ENCODE results near the gene HID1. TPM values are rescaled to one million over a fixed set of nuclear protein-coding genes. Genes with fewer than 3 reads are reported as not detected.

HID1 gene
- total RNA-seq = 0.08 and 0.16 TPM in 2 replicates

DNA sequence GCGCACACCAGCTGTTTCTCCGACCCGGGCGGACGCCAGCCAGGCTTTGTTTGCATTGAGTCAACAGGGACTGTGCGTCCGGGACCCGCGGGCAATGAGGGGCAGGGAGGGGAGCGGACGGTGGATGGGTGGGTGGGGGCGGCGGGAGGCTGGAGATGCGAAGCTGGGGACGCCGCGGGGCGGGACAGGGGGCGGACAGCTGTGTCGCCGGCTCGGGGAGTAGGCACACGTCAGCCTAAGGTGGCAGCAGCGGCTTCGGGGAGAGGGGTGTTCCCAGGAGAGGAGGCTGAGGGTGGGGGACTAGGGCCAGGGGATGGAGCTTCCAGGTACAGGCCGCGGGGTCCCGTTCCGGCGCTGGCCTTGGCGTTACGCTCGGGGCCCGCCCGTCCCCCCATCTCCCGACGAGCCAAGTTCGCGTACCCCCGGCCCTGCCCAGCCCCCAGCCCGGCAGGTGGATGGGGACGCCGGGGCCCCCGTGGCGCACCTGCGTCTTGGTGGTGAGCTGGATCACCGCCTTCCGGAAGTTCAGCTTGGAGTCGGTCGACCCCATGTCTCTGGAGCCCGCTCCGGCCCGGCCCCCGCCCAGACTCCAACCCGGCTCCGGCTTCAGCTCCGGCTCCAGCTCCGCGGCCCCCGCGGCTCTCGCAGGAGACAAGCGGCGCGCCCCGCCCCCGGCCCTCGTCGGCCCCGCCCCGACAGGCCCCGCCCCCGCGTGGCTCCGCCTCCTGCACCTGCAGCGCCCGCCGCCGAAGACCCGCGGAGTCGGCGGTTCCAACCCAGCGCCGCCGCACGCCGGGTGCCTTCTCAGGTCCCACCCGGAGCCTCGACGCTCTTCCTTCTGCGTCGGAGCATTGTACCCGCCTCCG, at the start of gene HID1:
TSS of gene HID1 (minus strand) at position 653 of the 866 bp plus-strand sequence. CDS start at position 550, 103 bp downstream.

DNA sequence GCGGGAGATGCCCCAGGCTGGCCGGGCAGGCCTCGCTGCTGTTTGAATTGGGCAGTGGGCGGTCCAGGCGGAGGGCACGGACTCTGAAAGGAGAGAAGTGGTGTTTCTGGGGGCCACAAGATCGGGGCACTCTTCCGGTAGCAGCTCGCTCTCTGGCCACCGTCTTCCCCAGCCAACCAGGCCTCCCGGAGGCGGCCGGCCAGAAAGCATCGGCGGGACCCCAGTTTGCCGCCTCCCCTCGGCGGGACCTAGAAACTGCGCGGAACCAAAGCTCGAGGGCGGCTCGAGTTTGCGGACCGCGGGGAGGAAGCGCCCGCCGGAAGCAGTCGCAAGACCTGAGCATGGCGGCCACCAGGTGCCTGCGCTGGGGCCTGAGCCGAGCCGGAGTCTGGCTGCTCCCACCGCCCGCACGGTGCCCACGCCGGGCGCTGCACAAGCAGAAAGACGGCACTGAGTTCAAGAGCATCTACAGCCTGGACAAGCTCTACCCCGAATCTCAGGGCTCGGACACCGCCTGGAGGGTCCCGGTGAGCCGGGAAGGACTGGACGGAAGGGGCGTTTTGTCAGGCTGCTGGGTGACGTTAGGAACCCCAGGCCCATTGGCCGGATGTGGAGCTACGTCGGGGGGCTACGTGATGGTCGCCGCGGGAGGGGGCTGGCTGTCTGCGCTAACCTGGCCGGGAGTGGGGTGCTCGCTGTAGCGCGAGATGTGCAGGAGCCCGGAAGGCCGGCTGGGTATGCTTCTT, 40.0 kb upstream of the HID1 start, which contains the start of gene MRPL58:
TSS of gene MRPL58 (plus strand) at position 325 of the 746 bp plus-strand sequence. CDS start at position 342, 17 bp downstream.

GRCh38 chr17:74987418-74987908, 14.9 kb upstream of the HID1 start, which contains the start of gene CDR2L:
CDR2L (plus strand) TSS chr17:74987632; CDS start chr17:74988044, 412 bp downstream.

DNA sequence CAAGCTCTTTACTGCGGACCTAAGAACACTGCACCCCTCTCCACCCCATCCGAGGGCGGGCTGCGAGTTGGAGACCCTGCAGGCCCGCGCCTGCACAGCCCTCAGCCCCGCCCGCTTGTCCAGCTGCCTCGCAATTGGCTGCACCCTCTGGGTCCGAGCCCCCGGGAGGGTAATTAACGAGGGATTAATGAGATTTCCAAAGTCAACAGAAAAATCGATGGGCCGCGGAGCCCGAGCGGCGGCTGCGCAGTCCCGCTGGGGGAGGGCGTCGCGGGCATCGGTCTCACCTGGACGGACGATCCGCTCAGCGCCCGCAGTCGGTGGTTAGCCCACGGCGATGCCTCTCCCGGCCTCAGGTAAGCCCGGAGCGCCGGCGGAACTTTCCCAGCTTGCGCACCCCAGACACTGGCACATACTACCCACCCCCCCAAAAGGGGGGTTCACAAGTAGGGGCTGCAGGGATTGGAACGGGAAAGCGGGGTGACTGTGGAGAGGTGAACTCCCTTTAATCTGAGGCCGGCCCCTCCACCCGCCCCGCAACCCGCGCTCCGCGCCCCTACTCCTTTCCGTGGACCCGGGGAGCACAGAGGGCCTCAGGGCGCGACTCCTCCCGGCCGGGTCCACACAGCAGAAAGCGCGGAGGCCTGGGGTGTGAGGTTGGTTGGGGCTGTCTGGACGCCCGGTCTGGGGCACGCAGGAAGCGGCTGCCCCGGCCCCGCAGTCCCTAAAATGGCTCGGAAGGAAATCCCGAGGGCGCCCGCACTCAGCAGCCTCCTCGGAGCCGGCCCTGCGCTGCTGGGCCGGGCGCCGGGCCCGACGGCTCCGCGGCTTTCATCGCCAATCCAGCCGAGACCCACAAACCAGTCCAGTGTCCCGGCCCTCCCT, 36.7 kb downstream of the HID1 start, which contains the start of gene OTOP3:
TSS of gene OTOP3 (plus strand) at position 314 of the 885 bp plus-strand sequence. CDS start at position 338, 24 bp downstream.

DNA sequence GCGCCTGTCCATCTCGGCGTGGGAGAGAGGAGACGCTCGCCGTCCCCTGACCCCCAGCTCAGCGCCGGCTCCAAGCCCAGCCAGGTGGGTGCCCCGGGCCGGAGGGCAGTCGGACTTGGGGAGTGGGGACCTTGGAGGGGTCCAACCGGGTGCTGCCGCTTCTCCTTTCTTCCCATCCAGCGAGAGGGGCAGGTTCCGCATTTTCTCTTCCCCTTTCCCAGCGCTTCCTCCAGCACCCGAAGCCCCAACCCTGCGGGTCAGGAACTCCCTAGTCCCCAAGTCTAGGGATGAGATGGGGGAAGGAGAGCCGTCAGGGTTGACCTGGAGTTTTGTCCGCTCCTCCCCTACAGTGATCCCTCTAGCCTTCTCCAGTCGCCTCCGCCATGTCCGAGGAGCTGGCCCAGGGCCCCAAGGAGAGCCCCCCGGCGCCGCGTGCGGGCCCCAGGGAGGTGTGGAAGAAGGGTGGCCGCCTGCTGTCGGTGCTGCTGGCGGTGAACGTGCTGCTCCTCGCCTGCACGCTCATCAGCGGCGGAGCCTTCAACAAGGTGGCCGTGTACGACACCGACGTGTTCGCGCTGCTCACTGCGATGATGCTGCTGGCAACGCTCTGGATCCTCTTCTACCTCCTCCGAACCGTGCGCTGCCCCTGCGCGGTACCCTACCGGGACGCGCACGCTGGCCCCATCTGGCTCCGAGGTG, 48.2 kb downstream of the HID1 start, which contains the start of gene OTOP2:
TSS of gene OTOP2 (plus strand) at position 24 of the 699 bp plus-strand sequence. CDS start at position 384, 360 bp downstream.

DNA sequence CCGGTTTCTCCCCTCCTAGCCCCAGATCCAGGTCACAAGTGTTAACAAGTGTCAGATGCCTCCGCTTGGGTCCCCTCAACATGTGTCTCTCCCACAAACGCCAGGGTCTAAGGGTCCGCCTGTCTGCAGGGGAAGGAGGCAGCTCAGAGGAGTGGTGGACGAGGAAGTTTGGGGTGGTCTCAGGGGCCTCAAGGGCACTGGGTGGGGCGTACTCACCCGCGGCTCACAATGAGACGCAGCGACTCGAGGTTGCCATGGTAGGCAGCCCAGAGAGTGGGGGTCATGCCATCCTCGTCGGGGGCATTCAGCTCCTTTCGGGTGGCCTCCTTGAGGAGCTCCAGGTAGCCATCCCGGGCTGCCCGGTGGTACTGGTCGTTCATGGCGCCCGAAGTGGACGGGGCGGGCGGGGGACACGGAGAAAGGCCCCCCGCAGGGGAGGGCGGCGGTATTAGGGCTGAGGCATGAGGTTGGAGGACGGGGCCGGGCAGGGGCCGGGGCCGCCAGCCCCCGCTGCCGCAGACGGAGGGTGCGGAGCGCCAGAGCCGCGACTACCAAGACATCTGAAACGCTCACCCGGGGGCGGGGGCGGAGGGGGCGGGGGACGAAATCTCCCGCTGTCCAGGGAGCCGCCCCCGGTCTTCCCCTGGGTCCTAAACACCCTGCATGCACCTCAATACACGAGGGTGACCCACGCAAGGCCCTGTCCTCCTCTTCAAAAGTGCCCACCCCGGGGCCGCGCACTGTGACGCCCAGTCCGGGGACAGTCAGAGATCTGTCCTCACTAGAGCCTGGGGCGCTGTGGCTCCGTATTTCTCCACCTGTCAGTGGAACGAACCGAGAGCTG, 49.6 kb downstream of the HID1 start, which contains the start of gene USH1G:
TSS of gene USH1G (minus strand) at position 562 of the 844 bp plus-strand sequence. CDS start at position 380, 182 bp downstream.

Other genes starting within 250 kb of the HID1 start
- not detected in 2 replicates for gene RAB37, start 235.5 kb downstream of the HID1 start, total RNA-seq
- 51.9 and 79.5 TPM in 2 replicates for gene NHERF1, start 224.1 kb downstream of the HID1 start, total RNA-seq
- gene NAT9, start 196.4 kb downstream of the HID1 start, total RNA-seq = 19.5 and 28.0 TPM in 2 replicates
- gene GRIN2C, start 112.9 kb downstream of the HID1 start, total RNA-seq = not detected in 2 replicates
- 34.6 and 48.0 TPM in 2 replicates for gene FDXR, start 99.8 kb downstream of the HID1 start, total RNA-seq
- not detected in 2 replicates for gene FADS6, start 79.1 kb downstream of the HID1 start, total RNA-seq
- 0.27 and 0.70 TPM in 2 replicates for gene USH1G, start 49.5 kb downstream of the HID1 start, total RNA-seq
- gene OTOP2, start 48.5 kb downstream of the HID1 start, total RNA-seq = not detected in 2 replicates
- 0.08 and 0.27 TPM in 2 replicates for gene OTOP3, start 36.9 kb downstream of the HID1 start, total RNA-seq
- gene CDR2L, start 14.9 kb upstream of the HID1 start, total RNA-seq = 11.9 and 20.4 TPM in 2 replicates
- 74.5 and 123 TPM in 2 replicates for gene MRPL58, start 39.9 kb upstream of the HID1 start, total RNA-seq
- 285 and 333 TPM in 2 replicates for gene ATP5PD, start 74.2 kb upstream of the HID1 start, total RNA-seq
- gene KCTD2, start 74.5 kb upstream of the HID1 start, total RNA-seq = 10.4 and 13.3 TPM in 2 replicates
- 4.7 and 13.4 TPM in 2 replicates for gene SLC16A5, start 115.2 kb upstream of the HID1 start, total RNA-seq
- 2.3 and 4.1 TPM in 2 replicates for gene ARMC7, start 137.2 kb upstream of the HID1 start, total RNA-seq
- gene NT5C, start 159.0 kb upstream of the HID1 start, total RNA-seq = 203 and 206 TPM in 2 replicates
- gene JPT1, start 181.8 kb upstream of the HID1 start, total RNA-seq = 175 and 272 TPM in 2 replicates
- 98.9 and 112 TPM in 2 replicates for gene SUMO2, start 210.2 kb upstream of the HID1 start, total RNA-seq
- 25.8 and 38.1 TPM in 2 replicates for gene NUP85, start 232.9 kb upstream of the HID1 start, total RNA-seq